Measurements from ENCODE around the gene CA4.

DNA sequence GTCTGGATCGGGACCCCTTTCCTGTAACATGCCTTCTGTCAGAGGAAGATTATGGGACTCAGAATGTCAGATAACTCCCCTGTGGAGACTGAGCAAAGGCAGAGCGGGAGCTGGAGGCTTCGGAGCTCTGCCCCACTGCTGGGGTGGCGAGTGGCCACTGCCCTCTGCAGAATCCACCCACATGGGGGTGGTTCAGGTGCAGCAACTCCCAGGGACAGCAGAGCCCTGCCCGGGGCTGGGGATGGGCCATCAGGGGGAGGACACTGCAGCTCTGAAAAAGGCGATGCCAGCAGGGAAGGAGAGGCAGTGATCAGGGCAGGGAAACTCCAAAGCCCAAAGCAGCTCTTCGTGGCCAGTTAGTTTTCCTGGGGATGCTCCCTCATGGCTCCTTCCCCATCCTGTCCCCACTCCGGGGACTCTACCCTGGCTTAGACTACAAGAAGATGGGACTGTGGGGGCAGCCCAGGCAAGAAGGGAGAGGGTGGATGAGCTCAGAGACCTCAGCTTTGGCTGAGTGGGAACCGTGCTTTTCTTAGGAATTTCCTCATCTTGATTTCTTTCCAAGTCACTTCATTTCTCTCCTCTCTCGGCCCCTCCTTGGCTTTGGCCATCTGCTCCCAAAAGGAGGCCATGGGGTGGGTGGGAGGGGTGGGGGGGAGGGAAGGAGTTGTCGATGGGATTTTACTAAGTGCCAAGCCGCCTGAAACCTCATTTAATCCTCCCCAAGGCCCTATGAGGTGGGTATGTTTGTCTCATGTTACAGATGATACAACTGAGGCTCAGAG is 4.0 kb downstream of the CA4 start:
- TF ChIP-seq, protein P1, sequence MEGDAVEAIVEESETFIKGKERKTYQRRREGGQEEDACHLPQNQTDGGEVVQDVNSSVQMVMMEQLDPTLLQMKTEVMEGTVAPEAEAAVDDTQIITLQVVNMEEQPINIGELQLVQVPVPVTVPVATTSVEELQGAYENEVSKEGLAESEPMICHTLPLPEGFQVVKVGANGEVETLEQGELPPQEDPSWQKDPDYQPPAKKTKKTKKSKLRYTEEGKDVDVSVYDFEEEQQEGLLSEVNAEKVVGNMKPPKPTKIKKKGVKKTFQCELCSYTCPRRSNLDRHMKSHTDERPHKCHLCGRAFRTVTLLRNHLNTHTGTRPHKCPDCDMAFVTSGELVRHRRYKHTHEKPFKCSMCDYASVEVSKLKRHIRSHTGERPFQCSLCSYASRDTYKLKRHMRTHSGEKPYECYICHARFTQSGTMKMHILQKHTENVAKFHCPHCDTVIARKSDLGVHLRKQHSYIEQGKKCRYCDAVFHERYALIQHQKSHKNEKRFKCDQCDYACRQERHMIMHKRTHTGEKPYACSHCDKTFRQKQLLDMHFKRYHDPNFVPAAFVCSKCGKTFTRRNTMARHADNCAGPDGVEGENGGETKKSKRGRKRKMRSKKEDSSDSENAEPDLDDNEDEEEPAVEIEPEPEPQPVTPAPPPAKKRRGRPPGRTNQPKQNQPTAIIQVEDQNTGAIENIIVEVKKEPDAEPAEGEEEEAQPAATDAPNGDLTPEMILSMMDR (IDR thresholded peaks at IDR 0.05), result no peak
- TF ChIP-seq POLR2A (IDR thresholded peaks at IDR 0.05), result no peak
